Karpas-422 (cell line): ENCODE measurements around the gene WDR33. TPM values are rescaled to one million over a fixed set of nuclear protein-coding genes. Genes with fewer than 3 reads are reported as not detected.
A peak's percentile ranks its signal among the peaks of the same experiment; 100 is the strongest.
"Not testable (repeated sequence)": the region's sequence is repeated elsewhere in the genome, so short reads cannot be mapped to it uniquely, and the experiment has no call there.

Experiments
- DNase-seq: peaks from one replicate; pipeline ENCODE4 v3.0.0-alpha.2; 2015
- H2AFZ ChIP-seq: fragments of 200-600 bp; sonication (generic); 2 replicates; pipeline ENCODE4 v1.6.1; 2014; ENCODE audit warnings: antibody characterized with exemption, low read length, mixed read lengths
- H3K27ac ChIP-seq: fragments of 200-600 bp; sonication (generic); 2 replicates; pipeline ENCODE4 v1.5.1; 2014; ENCODE audit warnings: mild to moderate bottlenecking, low read length, moderate library complexity
- H3K27me3 ChIP-seq: fragments of 200-600 bp; sonication (generic); 2 replicates; pipeline ENCODE4 v1.6.1; 2014; ENCODE audit warnings: low read length, mixed read lengths
- H3K36me3 ChIP-seq: fragments of 200-600 bp; sonication (generic); 2 replicates; pipeline ENCODE4 v1.6.1; 2014; ENCODE audit warnings: low read length, mixed read lengths; ENCODE audit not compliant: insufficient read depth
- H3K4me1 ChIP-seq: fragments of 200-600 bp; sonication (generic); 2 replicates; pipeline ENCODE4 v1.6.1; 2014; ENCODE audit warnings: mild to moderate bottlenecking, low read length, mixed read lengths
- H3K4me2 ChIP-seq: fragments of 200-600 bp; sonication (generic); 2 replicates; pipeline ENCODE4 v1.6.1; 2014; ENCODE audit warnings: low read length, low read depth, mild to moderate bottlenecking; ENCODE audit not compliant: poor library complexity, severe bottlenecking
- H3K4me3 ChIP-seq: fragments of 200-600 bp; sonication (generic); 2 replicates; pipeline ENCODE4 v1.5.1; 2014; ENCODE audit warnings: mild to moderate bottlenecking, antibody characterized with exemption, low read length, mixed read lengths
- H3K79me2 ChIP-seq: fragments of 200-600 bp; sonication (generic); 2 replicates; pipeline ENCODE4 v1.6.1; 2014; ENCODE audit warnings: mild to moderate bottlenecking, low read length, mixed read lengths
- H3K9ac ChIP-seq: fragments of 200-600 bp; sonication (generic); 2 replicates; pipeline ENCODE4 v1.6.0; 2014; ENCODE audit warnings: low read length
- H3K9me2 ChIP-seq: fragments of 200-600 bp; sonication (generic), shearing (Covaris generic); replicated peaks from 2 replicates; pipeline ENCODE4 v1.6.0; 2014; ENCODE audit warnings: mild to moderate bottlenecking, low read length, moderate library complexity; ENCODE audit not compliant: insufficient read depth
- H3K9me3 ChIP-seq: fragments of 300-700, 200-600 bp; sonication (generic); 2 replicates; pipeline ENCODE4 v1.6.1; 2014; ENCODE audit warnings: low read length, mixed read lengths
- H4K20me1 ChIP-seq: fragments of 200-600 bp; sonication (generic); 2 replicates; pipeline ENCODE4 v1.6.1; 2014; ENCODE audit warnings: mild to moderate bottlenecking, antibody characterized with exemption, low read length, low read depth; ENCODE audit not compliant: insufficient read depth
- total RNA-seq: library from RNA; depleted of rRNA; stranded (reverse); fragments of >200 nt; shearing (Covaris generic); gene quantifications from 2 replicates; pipeline ENCODE4 v1.2.3, GENCODE V29; 2014; ENCODE audit warnings: low replicate concordance

WDR33 gene
- total RNA-seq, 1 experiment from 2014 or later, result 65.0 TPM

GRCh38 chr2:127843677-127844076 is 32.7 kb upstream of the WDR33 start:
- no peak overlapping the region for H2AFZ ChIP-seq
- no peak overlapping the region for H3K9ac ChIP-seq
- no peaks in the 10 kb centered on the region for H3K4me1 ChIP-seq
- H3K79me2 ChIP-seq, result 0 out of 2 replicates have a peak, but pooled peaks cover 2% of the 10 kb centered on the region
- H3K4me3 ChIP-seq, result no peak overlapping the region
- H3K4me2 ChIP-seq, result no peak overlapping the region
- H3K36me3 ChIP-seq, result peaks cover 18% of the 10 kb centered on the region
- DNase-seq, result no peak
- no peak overlapping the region for H3K27ac ChIP-seq
- H4K20me1 ChIP-seq, result 0 out of 2 replicates have a peak, but pooled peaks cover 4% of the 10 kb centered on the region
- no peaks in the 10 kb centered on the region for H3K27me3 ChIP-seq
- no peaks in the 10 kb centered on the region for H3K9me3 ChIP-seq
- no peaks in the 10 kb centered on the region for H3K9me2 ChIP-seq

- Histone ChIP-seq H3K36me3 (peaks cover 5% of the 10 kb centered on the region), H3K79me2 (no peaks in the 10 kb centered on the region), H3K4me1 (no peaks in the 10 kb centered on the region), H3K4me3 (no peak overlapping the region), H3K9me3 (no peaks in the 10 kb centered on the region), H3K4me2 (no peak overlapping the region), H4K20me1 (0 out of 2 replicates have a peak, but pooled peaks cover under 1% of the 10 kb centered on the region), H3K27me3 (no peaks in the 10 kb centered on the region), H2AFZ (no peak overlapping the region), H3K9ac (no peak overlapping the region), H3K27ac (no peak overlapping the region), H3K9me2 (no peaks in the 10 kb centered on the region)
- DNase-seq, result no peak
Observed at GRCh38 chr2:127841466-127842178, 30.7 kb upstream of the WDR33 start.

- no peak overlapping the region for H3K9ac ChIP-seq
- H3K79me2 ChIP-seq, result no peaks in the 10 kb centered on the region
- H3K36me3 ChIP-seq, result no peaks in the 10 kb centered on the region; the same call in 1 of the 2 replicates
- no peak overlapping the region for H3K4me3 ChIP-seq
- no peak overlapping the region for H2AFZ ChIP-seq
- H4K20me1 ChIP-seq, result no peaks in the 10 kb centered on the region
- H3K27me3 ChIP-seq, result no peaks in the 10 kb centered on the region
- no peak overlapping the region for H3K4me2 ChIP-seq
- H3K4me1 ChIP-seq, result no peaks in the 10 kb centered on the region
- H3K9me3 ChIP-seq, result no peaks in the 10 kb centered on the region
- DNase-seq, result no peak
- H3K27ac ChIP-seq, result no peak overlapping the region
- H3K9me2 ChIP-seq, result no peaks in the 10 kb centered on the region
Observed at GRCh38 chr2:127840893-127841292, 29.9 kb upstream of the WDR33 start.

GRCh38 chr2:127834951-127835350 is 24.0 kb upstream of the WDR33 start:
- Histone ChIP-seq H3K4me1 (peaks cover 23% of the 10 kb centered on the region), H3K79me2 (no peaks in the 10 kb centered on the region), H3K9ac (no peak overlapping the region), H4K20me1 (no peaks in the 10 kb centered on the region), H3K9me3 (no peaks in the 10 kb centered on the region), H2AFZ (no peak overlapping the region), H3K27me3 (no peaks in the 10 kb centered on the region), H3K9me2 (no peaks in the 10 kb centered on the region), H3K27ac (no peak overlapping the region), H3K36me3 (no peaks in the 10 kb centered on the region), H3K4me3 (no peak overlapping the region), H3K4me2 (no peak overlapping the region)
- no peak for DNase-seq

GRCh38 chr2:127829845-127830246 is 18.9 kb upstream of the WDR33 start:
- no peaks in the 10 kb centered on the region for H3K9me2 ChIP-seq
- H3K27ac ChIP-seq, result peak overlapping the region; percentile 98
- no peaks in the 10 kb centered on the region for H3K9me3 ChIP-seq
- H4K20me1 ChIP-seq, result no peaks in the 10 kb centered on the region
- no peaks in the 10 kb centered on the region for H3K79me2 ChIP-seq
- H2AFZ ChIP-seq, result peak overlapping the region; percentile 60
- DNase-seq, result peak; percentile 95
- H3K4me3 ChIP-seq, result peak overlapping the region; percentile 59
- peaks cover 44% of the 10 kb centered on the region for H3K4me1 ChIP-seq
- no peaks in the 10 kb centered on the region for H3K36me3 ChIP-seq
- H3K4me2 ChIP-seq, result peak overlapping the region; percentile 87
- H3K27me3 ChIP-seq, result no peaks in the 10 kb centered on the region
- H3K9ac ChIP-seq, result peak overlapping the region; percentile 66

GRCh38 chr2:127826708-127827107 is 15.7 kb upstream of the WDR33 start:
- not testable (repeated sequence) for H3K9me3 ChIP-seq

GRCh38 chr2:127826047-127826446 is 15.1 kb upstream of the WDR33 start:
- Histone ChIP-seq H3K9me3 (peaks cover 2% of the 10 kb centered on the region), H3K27ac (no peak overlapping the region), H3K27me3 (0 out of 2 replicates have a peak, but pooled peaks cover 2% of the 10 kb centered on the region), H3K4me2 (no peak overlapping the region), H3K79me2 (no peaks in the 10 kb centered on the region), H3K4me1 (peaks cover 32% of the 10 kb centered on the region), H3K4me3 (no peak overlapping the region), H3K36me3 (no peaks in the 10 kb centered on the region), H2AFZ (no peak overlapping the region), H4K20me1 (no peaks in the 10 kb centered on the region), H3K9me2 (no peaks in the 10 kb centered on the region), H3K9ac (no peak overlapping the region)
- no peak for DNase-seq

More at GRCh38 chr2:127826708-127827107, 15.7 kb upstream of the WDR33 start:
- not testable (repeated sequence) for H3K4me3 ChIP-seq, H2AFZ ChIP-seq, DNase-seq, H4K20me1 ChIP-seq, H3K36me3 ChIP-seq, H3K79me2 ChIP-seq, H3K4me2 ChIP-seq, H3K27me3 ChIP-seq, H3K27ac ChIP-seq, H3K9ac ChIP-seq, H3K9me2 ChIP-seq
- peaks cover 39% of the 10 kb centered on the region for H3K4me1 ChIP-seq

- Histone ChIP-seq H3K4me3 (no peak overlapping the region), H3K9me2 (no peaks in the 10 kb centered on the region), H4K20me1 (no peaks in the 10 kb centered on the region), H3K4me2 (no peak overlapping the region), H3K36me3 (no peaks in the 10 kb centered on the region; the same call in 1 of the 2 replicates), H3K9ac (no peak overlapping the region), H3K27me3 (peaks cover 9% of the 10 kb centered on the region; the same call in 1 of the 2 replicates), H3K4me1 (0 out of 2 replicates have a peak, but pooled peaks cover 4% of the 10 kb centered on the region), H2AFZ (no peak overlapping the region), H3K79me2 (no peaks in the 10 kb centered on the region), H3K9me3 (peaks cover 22% of the 10 kb centered on the region), H3K27ac (no peak overlapping the region)
- no peak for DNase-seq
Observed at GRCh38 chr2:127820080-127820668, 9.2 kb upstream of the WDR33 start.
